Activated T-helper 17 cell treated with anti-CD3 and anti-CD28 coated beads, Interleukin-2, amount 50 U/mL, for 72 hours (primary cell): ENCODE measurements around the gene HS2ST1. TPM values are rescaled to one million over a fixed set of nuclear protein-coding genes. Genes with fewer than 3 reads are reported as not detected.
A peak's percentile ranks its signal among the peaks of the same experiment; 100 is the strongest.

Experiments
- ATAC-seq: fragments of 150-1000 bp; cut with Tn5 transposase; replicated peaks from 2 replicates; pipeline ENCODE4 v1.10.0; 2021; ENCODE audit warnings: mild to moderate bottlenecking, moderate library complexity
- H3K27ac Mint-ChIP-seq: one replicate; pipeline ENCODE4 v1.8.0; 2022; ENCODE audit warnings: mixed read lengths
- H3K27me3 Mint-ChIP-seq: one replicate; pipeline ENCODE4 v1.8.0; 2022; ENCODE audit warnings: mixed read lengths
- H3K36me3 Mint-ChIP-seq: one replicate; pipeline ENCODE4 v1.8.0; 2022; ENCODE audit warnings: low read depth, mild to moderate bottlenecking, mixed read lengths
- H3K4me1 Mint-ChIP-seq: one replicate; pipeline ENCODE4 v1.8.0; 2022; ENCODE audit warnings: mixed read lengths
- H3K4me3 Mint-ChIP-seq: one replicate; pipeline ENCODE4 v1.8.0; 2022; ENCODE audit warnings: mild to moderate bottlenecking, mixed read lengths
- H3K9me3 Mint-ChIP-seq: one replicate; pipeline ENCODE4 v1.8.0; 2022; ENCODE audit warnings: mixed read lengths
- total RNA-seq, 2 donors: library from RNA; stranded (reverse); gene quantifications; one replicate each; pipeline ENCODE4 v1.2.3, GENCODE V29; 2022

The HS2ST1 gene
- total RNA-seq, 2 donors from 2014 or later = 12.8 to 18.5 TPM

GRCh38 chr1:87100271-87100670 is 185.8 kb downstream of the HS2ST1 start:
- Mint-ChIP-seq H3K4me1 (peaks cover 5% of the 10 kb centered on the region), H3K36me3 (peaks cover 19% of the 10 kb centered on the region), H3K27me3 (no peaks in the 10 kb centered on the region), H3K9me3 (no peaks in the 10 kb centered on the region), H3K4me3 (no peak overlapping the region), H3K27ac (no peak overlapping the region)
- ATAC-seq = no peak

- H3K27me3 Mint-ChIP-seq = no peaks in the 10 kb centered on the region
- no peak for ATAC-seq
- H3K4me3 Mint-ChIP-seq = no peak overlapping the region
- peaks cover 19% of the 10 kb centered on the region for H3K36me3 Mint-ChIP-seq
- no peaks in the 10 kb centered on the region for H3K9me3 Mint-ChIP-seq
- no peak overlapping the region for H3K27ac Mint-ChIP-seq
- H3K4me1 Mint-ChIP-seq = peaks cover 5% of the 10 kb centered on the region
Observed at GRCh38 chr1:87103074-87103473, 188.6 kb downstream of the HS2ST1 start.

- no peak for ATAC-seq
- H3K36me3 Mint-ChIP-seq = peaks cover 19% of the 10 kb centered on the region
- no peaks in the 10 kb centered on the region for H3K9me3 Mint-ChIP-seq
- H3K4me3 Mint-ChIP-seq = no peak overlapping the region
- peaks cover 5% of the 10 kb centered on the region for H3K4me1 Mint-ChIP-seq
- no peaks in the 10 kb centered on the region for H3K27me3 Mint-ChIP-seq
- no peak overlapping the region for H3K27ac Mint-ChIP-seq
Observed at GRCh38 chr1:87104140-87104539, 189.7 kb downstream of the HS2ST1 start.

GRCh38 chr1:87104945-87105344 is 190.5 kb downstream of the HS2ST1 start:
- Mint-ChIP-seq H3K4me1 (peaks cover 5% of the 10 kb centered on the region), H3K4me3 (no peak overlapping the region), H3K27ac (no peak overlapping the region), H3K36me3 (peaks cover 19% of the 10 kb centered on the region), H3K27me3 (no peaks in the 10 kb centered on the region), H3K9me3 (no peaks in the 10 kb centered on the region)
- no peak for ATAC-seq

DNA sequence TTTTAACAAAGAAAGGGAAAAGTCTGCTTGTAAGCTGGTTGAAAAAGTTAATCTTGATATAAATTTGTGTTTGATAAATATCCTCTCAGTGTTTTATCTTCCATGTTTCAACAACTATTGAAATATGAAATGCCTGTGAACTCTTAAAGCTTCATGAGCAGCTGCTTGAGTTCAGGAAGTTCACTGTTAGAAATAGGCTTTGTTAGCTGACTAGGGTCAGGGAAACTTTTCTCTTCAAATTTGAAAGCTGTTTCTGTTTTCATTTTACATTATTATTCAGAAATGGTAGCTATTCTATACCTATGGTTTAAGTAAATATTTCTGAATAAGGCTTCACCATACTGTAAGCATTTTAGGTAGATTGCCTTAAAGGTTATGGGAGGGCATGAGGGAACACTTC is 191.7 kb downstream of the HS2ST1 start:
- ATAC-seq = no peak
- H3K9me3 Mint-ChIP-seq = no peaks in the 10 kb centered on the region
- H3K27me3 Mint-ChIP-seq = no peaks in the 10 kb centered on the region
- H3K36me3 Mint-ChIP-seq = peaks cover 19% of the 10 kb centered on the region
- H3K27ac Mint-ChIP-seq = no peak overlapping the region
- H3K4me1 Mint-ChIP-seq = peaks cover 5% of the 10 kb centered on the region
- no peak overlapping the region for H3K4me3 Mint-ChIP-seq

GRCh38 chr1:87106867-87107266 is 192.4 kb downstream of the HS2ST1 start:
- H3K4me3 Mint-ChIP-seq = no peak overlapping the region

GRCh38 chr1:87108228-87108627 is 193.8 kb downstream of the HS2ST1 start:
- no peaks in the 10 kb centered on the region for H3K4me1 Mint-ChIP-seq
- H3K36me3 Mint-ChIP-seq = peaks cover 9% of the 10 kb centered on the region
- ATAC-seq = no peak
- H3K4me3 Mint-ChIP-seq = no peak overlapping the region
- H3K27ac Mint-ChIP-seq = no peak overlapping the region
- no peaks in the 10 kb centered on the region for H3K27me3 Mint-ChIP-seq
- H3K9me3 Mint-ChIP-seq = no peaks in the 10 kb centered on the region

More at GRCh38 chr1:87106867-87107266, 192.4 kb downstream of the HS2ST1 start:
- Mint-ChIP-seq H3K36me3 (peaks cover 12% of the 10 kb centered on the region), H3K27ac (no peak overlapping the region), H3K4me1 (no peaks in the 10 kb centered on the region), H3K27me3 (no peaks in the 10 kb centered on the region), H3K9me3 (no peaks in the 10 kb centered on the region)
- ATAC-seq = no peak

DNA sequence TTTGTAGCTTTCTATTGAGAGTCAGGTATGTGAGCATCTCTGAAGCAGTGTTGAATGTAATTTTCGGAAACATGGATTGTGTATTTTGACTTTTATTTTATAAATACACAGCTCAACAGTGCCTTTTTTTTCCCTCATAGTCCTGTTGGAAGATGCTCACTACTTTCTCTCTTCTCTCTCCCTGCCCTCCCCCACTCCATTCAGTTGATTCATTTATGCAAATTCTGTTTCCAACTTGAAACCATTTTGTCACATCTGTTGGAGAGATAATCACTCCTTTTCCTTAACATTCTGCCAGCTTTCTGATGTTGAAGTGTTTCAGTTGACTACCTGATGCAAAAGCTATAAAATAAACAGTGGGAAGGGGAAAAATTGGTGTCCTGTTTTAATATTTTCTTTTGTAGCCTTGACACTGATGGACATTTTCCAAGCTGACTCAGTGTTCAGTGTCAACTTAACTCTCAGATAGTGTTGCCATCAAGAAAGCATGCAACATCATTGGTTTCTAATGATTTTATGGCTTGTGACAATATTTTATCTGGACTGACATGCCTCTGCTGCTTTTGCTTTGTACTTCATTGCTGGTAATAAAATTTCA is 194.5 kb downstream of the HS2ST1 start:
- ATAC-seq = no peak
- H3K36me3 Mint-ChIP-seq = peaks cover 5% of the 10 kb centered on the region
- no peaks in the 10 kb centered on the region for H3K4me1 Mint-ChIP-seq
- no peaks in the 10 kb centered on the region for H3K27me3 Mint-ChIP-seq
- H3K4me3 Mint-ChIP-seq = no peak overlapping the region
- no peak overlapping the region for H3K27ac Mint-ChIP-seq
- no peaks in the 10 kb centered on the region for H3K9me3 Mint-ChIP-seq

GRCh38 chr1:87111659-87112371 is 197.4 kb downstream of the HS2ST1 start:
- H3K27me3 Mint-ChIP-seq = no peaks in the 10 kb centered on the region

GRCh38 chr1:87113313-87113712 is 198.9 kb downstream of the HS2ST1 start:
- Mint-ChIP-seq H3K27ac (no peak overlapping the region), H3K4me3 (no peak overlapping the region)

More at GRCh38 chr1:87111659-87112371, 197.4 kb downstream of the HS2ST1 start:
- Mint-ChIP-seq H3K4me3 (no peak overlapping the region), H3K36me3 (no peaks in the 10 kb centered on the region), H3K9me3 (no peaks in the 10 kb centered on the region), H3K4me1 (no peaks in the 10 kb centered on the region), H3K27ac (no peak overlapping the region)
- ATAC-seq = no peak

DNA sequence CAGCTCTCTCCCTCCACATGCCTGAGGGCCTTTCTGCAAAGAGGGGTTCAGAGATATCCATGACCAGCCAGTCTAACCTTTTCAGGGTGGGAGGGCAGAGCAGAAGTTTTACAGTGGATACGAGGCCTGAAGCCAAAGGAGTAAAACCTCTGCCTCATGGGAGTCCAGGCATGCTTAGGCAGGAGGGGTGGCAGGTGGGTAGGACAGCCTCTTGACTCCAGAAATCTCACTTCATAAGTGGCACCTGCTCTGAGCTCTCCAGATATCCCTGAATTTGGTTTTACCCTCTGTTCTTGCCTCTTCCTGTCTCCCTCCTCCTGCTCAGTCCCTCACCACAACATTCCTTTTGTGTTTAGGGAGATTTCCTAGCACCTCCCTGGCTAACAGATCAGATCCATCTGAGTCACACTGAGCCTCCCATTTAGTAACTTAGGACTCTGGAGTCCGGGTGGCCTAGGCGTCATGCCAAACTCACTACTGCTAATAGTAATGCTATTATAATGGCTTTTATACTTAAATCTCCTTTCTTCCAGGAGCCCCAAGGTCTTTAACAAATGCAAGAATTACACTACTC is 201.0 kb downstream of the HS2ST1 start:
- H3K4me1 Mint-ChIP-seq = no peaks in the 10 kb centered on the region
- H3K4me3 Mint-ChIP-seq = no peak overlapping the region
- H3K9me3 Mint-ChIP-seq = no peaks in the 10 kb centered on the region
- H3K27me3 Mint-ChIP-seq = no peaks in the 10 kb centered on the region
- H3K27ac Mint-ChIP-seq = no peak overlapping the region
- no peak for ATAC-seq
- H3K36me3 Mint-ChIP-seq = no peaks in the 10 kb centered on the region

More at GRCh38 chr1:87113313-87113712, 198.9 kb downstream of the HS2ST1 start:
- H3K27me3 Mint-ChIP-seq = no peaks in the 10 kb centered on the region
- no peak for ATAC-seq
- H3K4me1 Mint-ChIP-seq = no peaks in the 10 kb centered on the region
- H3K36me3 Mint-ChIP-seq = no peaks in the 10 kb centered on the region
- H3K9me3 Mint-ChIP-seq = no peaks in the 10 kb centered on the region

DNA sequence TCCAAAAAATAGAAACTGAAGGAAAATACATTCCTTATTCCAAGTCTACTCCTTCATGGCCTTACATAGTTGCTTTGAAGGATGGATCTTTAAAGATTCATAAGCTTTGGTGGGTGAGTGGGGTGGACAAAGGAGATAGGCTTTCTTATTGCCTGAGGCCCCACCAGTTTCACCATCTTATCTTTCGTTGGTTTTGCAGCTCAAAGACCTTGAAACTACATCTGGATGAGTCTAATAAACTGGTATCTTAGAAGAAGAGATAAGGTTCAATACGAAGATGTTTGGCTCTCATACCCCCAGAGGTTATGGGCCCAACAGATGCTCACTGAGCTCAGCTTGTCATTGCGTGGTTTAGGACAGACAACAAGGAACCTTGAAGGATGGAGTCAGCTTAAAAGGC is 201.5 kb downstream of the HS2ST1 start:
- Mint-ChIP-seq H3K4me3 (no peak overlapping the region), H3K27ac (no peak overlapping the region), H3K27me3 (no peaks in the 10 kb centered on the region), H3K4me1 (no peaks in the 10 kb centered on the region), H3K36me3 (no peaks in the 10 kb centered on the region), H3K9me3 (no peaks in the 10 kb centered on the region)
- no peak for ATAC-seq

DNA sequence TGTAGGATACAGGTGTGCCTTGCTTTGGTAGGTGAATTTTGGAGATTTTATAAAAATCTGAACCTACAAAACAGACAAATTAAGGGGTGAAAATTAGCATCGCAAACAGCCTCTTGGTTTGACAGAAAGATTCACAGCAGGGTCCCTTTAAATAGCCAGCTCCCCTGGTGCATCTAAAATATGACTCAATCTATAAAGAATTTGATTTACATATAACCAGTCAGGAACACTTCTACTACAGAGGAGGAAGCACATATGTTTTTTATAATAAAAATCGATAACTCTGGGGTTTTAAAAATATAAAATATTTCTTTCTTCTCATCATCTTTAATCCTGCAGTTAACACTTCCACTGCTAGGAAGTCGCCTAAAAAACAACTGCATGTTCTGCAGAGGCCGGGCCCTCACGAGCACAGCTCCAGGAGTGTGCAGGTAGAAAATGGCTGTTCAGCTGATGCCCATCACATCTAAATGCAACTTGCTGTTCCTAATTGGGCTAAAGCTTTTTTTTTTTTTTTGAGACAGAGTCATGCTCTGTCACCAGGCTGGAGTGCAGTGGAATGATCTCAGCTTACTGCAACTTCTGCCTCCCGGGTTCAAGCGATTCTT is 203.4 kb downstream of the HS2ST1 start:
- no peak overlapping the region for H3K27ac Mint-ChIP-seq
- H3K4me1 Mint-ChIP-seq = no peaks in the 10 kb centered on the region
- no peaks in the 10 kb centered on the region for H3K27me3 Mint-ChIP-seq
- no peaks in the 10 kb centered on the region for H3K36me3 Mint-ChIP-seq
- ATAC-seq = no peak
- H3K4me3 Mint-ChIP-seq = no peak overlapping the region
- no peaks in the 10 kb centered on the region for H3K9me3 Mint-ChIP-seq

DNA sequence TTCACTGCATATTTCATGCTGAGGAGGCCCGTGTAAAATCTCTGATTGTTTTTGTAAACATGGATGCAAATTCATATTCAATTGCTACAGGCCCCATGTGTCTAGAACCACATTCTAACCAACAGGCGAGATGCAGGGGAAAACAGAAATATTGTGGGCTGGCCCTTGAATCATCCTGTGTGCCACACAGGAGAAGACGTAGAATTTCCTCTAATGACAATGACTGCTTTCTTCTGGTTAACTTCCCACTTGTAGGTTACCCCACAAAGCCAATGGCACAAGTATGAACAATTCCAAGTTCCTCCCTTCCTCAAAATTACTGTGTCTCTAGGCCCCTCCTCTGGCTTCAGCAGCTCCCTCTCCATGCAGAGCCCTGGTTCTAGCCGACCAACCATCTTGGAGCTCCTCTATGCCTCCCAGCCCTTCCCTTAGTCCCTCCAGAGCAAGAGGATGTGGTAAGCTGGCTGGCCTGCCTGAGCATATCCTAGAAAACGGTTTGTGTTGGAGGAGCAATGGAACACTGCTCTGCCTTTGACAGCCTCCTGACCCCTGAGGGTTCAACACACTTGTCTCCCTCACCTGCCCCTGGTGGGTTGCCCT is 205.2 kb downstream of the HS2ST1 start:
- peak; percentile 28 for ATAC-seq
- no peaks in the 10 kb centered on the region for H3K36me3 Mint-ChIP-seq
- H3K4me1 Mint-ChIP-seq = no peaks in the 10 kb centered on the region
- H3K27ac Mint-ChIP-seq = no peak overlapping the region
- H3K4me3 Mint-ChIP-seq = no peak overlapping the region
- H3K27me3 Mint-ChIP-seq = peaks cover 4% of the 10 kb centered on the region
- H3K9me3 Mint-ChIP-seq = no peaks in the 10 kb centered on the region
